ENCODE data around the gene STRBP.

- no peak for TF ChIP-seq POU5F1 (IDR thresholded peaks at IDR 0.05; ENCODE audit: low read depth, low read length)
- TF ChIP-seq, protein P1, sequence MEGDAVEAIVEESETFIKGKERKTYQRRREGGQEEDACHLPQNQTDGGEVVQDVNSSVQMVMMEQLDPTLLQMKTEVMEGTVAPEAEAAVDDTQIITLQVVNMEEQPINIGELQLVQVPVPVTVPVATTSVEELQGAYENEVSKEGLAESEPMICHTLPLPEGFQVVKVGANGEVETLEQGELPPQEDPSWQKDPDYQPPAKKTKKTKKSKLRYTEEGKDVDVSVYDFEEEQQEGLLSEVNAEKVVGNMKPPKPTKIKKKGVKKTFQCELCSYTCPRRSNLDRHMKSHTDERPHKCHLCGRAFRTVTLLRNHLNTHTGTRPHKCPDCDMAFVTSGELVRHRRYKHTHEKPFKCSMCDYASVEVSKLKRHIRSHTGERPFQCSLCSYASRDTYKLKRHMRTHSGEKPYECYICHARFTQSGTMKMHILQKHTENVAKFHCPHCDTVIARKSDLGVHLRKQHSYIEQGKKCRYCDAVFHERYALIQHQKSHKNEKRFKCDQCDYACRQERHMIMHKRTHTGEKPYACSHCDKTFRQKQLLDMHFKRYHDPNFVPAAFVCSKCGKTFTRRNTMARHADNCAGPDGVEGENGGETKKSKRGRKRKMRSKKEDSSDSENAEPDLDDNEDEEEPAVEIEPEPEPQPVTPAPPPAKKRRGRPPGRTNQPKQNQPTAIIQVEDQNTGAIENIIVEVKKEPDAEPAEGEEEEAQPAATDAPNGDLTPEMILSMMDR (IDR thresholded peaks at IDR 0.05; ENCODE audit: control extremely low read depth in 1 of 3, insufficient read depth in 1 of 3, low read depth in 1 of 3, low read length in 3 of 3) = no peak
- no peak for TF ChIP-seq EGR1 (IDR thresholded peaks at IDR 0.05; ENCODE audit: borderline replicate concordance, low read depth, low read length)
- TF ChIP-seq YY1 (IDR thresholded peaks at IDR 0.05; ENCODE audit: low read depth, low read length) = no peak
- no peak for TF ChIP-seq SIN3A (conservative IDR thresholded peaks at IDR 0.05 in 1 of 2, IDR thresholded peaks at IDR 0.05 in 1 of 2; ENCODE audit: low read depth in 1 of 2, low read length in 2 of 2)
- TF ChIP-seq BRCA1 (IDR thresholded peaks at IDR 0.05; ENCODE audit: low read depth, low read length) = no peak
Measured at GRCh38 chr9:123129423-123129822, 139.0 kb downstream of the STRBP start.

Measured in H1 (cell line).